RWPE1 (cell line): ENCODE results near the gene R3HDM1.

Source experiments
- CTCF ChIA-PET: fragments of 350-600 bp; sonication (Branson Sonifier 250); formaldehyde crosslinking; extraction: SDS; loops from one replicate; lab custom pipeline; 2021; lab: Yijun Ruan, JAX
- POLR2A ChIA-PET: fragments of 400-600 bp; formaldehyde crosslinking; extraction: SDS; loops from one replicate; lab custom pipeline; 2020; ENCODE audit warnings: antibody characterized with exemption; ENCODE audit not compliant: low non-redundant PET; lab: Yijun Ruan, JAX
- DNase-seq: peaks from one replicate; pipeline ENCODE4 v3.0.0; 2012; ENCODE audit warnings: low spot score
- H3K27ac ChIP-seq: fragments of 450-650 bp; 2 replicates; pipeline ENCODE4 v1.5.1; 2017
- CTCF ChIP-seq: fragments of 450-650 bp; conservative IDR thresholded peaks from 2 replicates; pipeline ENCODE4 v1.5.1; 2017; ENCODE audit warnings: low read depth, mild to moderate bottlenecking

R3HDM1 gene

GRCh38 chr2:135740206-135740605 lies 208.9 kb downstream of the R3HDM1 start:
- CTCF ChIA-PET = interaction anchor here (0.6 kb wide), 1 partner anchor 731 kb away, joined by 5 read pairs; no protein-coding TSS in a partner anchor
- POLR2A ChIA-PET = no interaction called here
- DNase-seq = no peak
- TF ChIP-seq CTCF = no peak
- H3K27ac ChIP-seq = no peak overlapping the region

GRCh38 chr2:135741043-135741394 lies 209.7 kb downstream of the R3HDM1 start:
- POLR2A ChIA-PET = interaction anchor here (0.6 kb wide), 1 partner anchor 181 kb away, joined by 3 read pairs; no protein-coding TSS in a partner anchor

GRCh38 chr2:135741395-135742324 lies 210.4 kb downstream of the R3HDM1 start, which contains the start of gene UBXN4:
TSS of gene UBXN4 (plus strand) at chr2:135741855. CDS start at chr2:135741930, 75 bp downstream.
- POLR2A ChIA-PET = interaction anchor here (0.6 kb wide), 1 partner anchor 180 kb away, joined by 3 read pairs; no protein-coding TSS in a partner anchor
- CTCF ChIA-PET = interaction anchor here (0.8 kb wide), 1 partner anchor 31 kb away, joined by 4 read pairs; no protein-coding TSS in a partner anchor
- peak within 1 kb of the TSS; percentile 97 for H3K27ac ChIP-seq
- DNase-seq = peak; percentile 94
- TF ChIP-seq CTCF = peak; percentile 49

More at GRCh38 chr2:135741043-135741394, 209.7 kb downstream of the R3HDM1 start:
- no peak for DNase-seq
- no peak for TF ChIP-seq CTCF
- CTCF ChIA-PET = interaction anchor here (0.8 kb wide), 1 partner anchor 32 kb away, joined by 4 read pairs; no protein-coding TSS in a partner anchor
- no peak overlapping the region for H3K27ac ChIP-seq

GRCh38 chr2:135742325-135742757 lies 211.1 kb downstream of the R3HDM1 start:
- ChIA-PET CTCF (no interaction called here), POLR2A (no interaction called here)
- H3K27ac ChIP-seq = peak overlapping the region; percentile 97
- TF ChIP-seq CTCF = no peak
- peak; percentile 49 for DNase-seq

- no peak for DNase-seq
- no peak for TF ChIP-seq CTCF
- ChIA-PET POLR2A (no interaction called here), CTCF (no interaction called here)
- H3K27ac ChIP-seq = no peak overlapping the region
Measured at GRCh38 chr2:135743860-135744259, 212.6 kb downstream of the R3HDM1 start.

GRCh38 chr2:135744760-135745314 lies 213.6 kb downstream of the R3HDM1 start:
- POLR2A ChIA-PET = no interaction called here
- TF ChIP-seq CTCF = no peak
- CTCF ChIA-PET = interaction anchor here (0.5 kb wide), 1 partner anchor 39 kb away, joined by 4 read pairs; no protein-coding TSS in a partner anchor
- H3K27ac ChIP-seq = no peak overlapping the region
- DNase-seq = peak; percentile 36
